Loucy (cell line): ENCODE results near the gene NCAPD2.

Source experiments
- EZH2phosphoT487 ChIP-seq: fragments of 200-600 bp; IDR thresholded peaks from 2 replicates; pipeline ENCODE4 v1.6.1; 2018; ENCODE audit warnings: antibody characterized with exemption, mild to moderate bottlenecking, moderate library complexity, borderline replicate concordance
- TF ChIP-seq, protein P1 (sequence below): fragments of 200-600 bp; sonication (generic); conservative IDR thresholded peaks from 2 replicates; pipeline ENCODE4 v1.5.1; 2014; ENCODE audit warnings: mild to moderate bottlenecking, antibody characterized with exemption, low read length

DNA sequence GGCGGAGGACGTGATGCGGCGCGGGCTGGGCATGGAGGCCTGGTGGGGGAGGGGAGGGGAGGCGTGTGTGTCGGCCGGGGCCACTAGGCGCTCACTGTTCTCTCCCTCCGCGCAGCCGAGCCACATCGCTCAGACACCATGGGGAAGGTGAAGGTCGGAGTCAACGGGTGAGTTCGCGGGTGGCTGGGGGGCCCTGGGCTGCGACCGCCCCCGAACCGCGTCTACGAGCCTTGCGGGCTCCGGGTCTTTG is 40.7 kb downstream of the NCAPD2 start:
- TF ChIP-seq, protein P1, sequence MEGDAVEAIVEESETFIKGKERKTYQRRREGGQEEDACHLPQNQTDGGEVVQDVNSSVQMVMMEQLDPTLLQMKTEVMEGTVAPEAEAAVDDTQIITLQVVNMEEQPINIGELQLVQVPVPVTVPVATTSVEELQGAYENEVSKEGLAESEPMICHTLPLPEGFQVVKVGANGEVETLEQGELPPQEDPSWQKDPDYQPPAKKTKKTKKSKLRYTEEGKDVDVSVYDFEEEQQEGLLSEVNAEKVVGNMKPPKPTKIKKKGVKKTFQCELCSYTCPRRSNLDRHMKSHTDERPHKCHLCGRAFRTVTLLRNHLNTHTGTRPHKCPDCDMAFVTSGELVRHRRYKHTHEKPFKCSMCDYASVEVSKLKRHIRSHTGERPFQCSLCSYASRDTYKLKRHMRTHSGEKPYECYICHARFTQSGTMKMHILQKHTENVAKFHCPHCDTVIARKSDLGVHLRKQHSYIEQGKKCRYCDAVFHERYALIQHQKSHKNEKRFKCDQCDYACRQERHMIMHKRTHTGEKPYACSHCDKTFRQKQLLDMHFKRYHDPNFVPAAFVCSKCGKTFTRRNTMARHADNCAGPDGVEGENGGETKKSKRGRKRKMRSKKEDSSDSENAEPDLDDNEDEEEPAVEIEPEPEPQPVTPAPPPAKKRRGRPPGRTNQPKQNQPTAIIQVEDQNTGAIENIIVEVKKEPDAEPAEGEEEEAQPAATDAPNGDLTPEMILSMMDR, result no peak
- TF ChIP-seq EZH2phosphoT487, result no peak
